Neural progenitor cell (in vitro differentiated cells): ENCODE data around the gene PBX1.

Experiments used
- EZH2phosphoT487 ChIP-seq: fragments of 200-600 bp; sonication (generic); IDR thresholded peaks from 2 replicates; pipeline ENCODE4 v1.6.1; 2017; ENCODE audit warnings: antibody characterized with exemption
- TF ChIP-seq, protein P1 (sequence below): fragments of 200-600 bp; sonication (generic); IDR thresholded peaks from 2 replicates; pipeline ENCODE4 v1.5.1; 2017; ENCODE audit warnings: antibody characterized with exemption, mild to moderate bottlenecking

DNA sequence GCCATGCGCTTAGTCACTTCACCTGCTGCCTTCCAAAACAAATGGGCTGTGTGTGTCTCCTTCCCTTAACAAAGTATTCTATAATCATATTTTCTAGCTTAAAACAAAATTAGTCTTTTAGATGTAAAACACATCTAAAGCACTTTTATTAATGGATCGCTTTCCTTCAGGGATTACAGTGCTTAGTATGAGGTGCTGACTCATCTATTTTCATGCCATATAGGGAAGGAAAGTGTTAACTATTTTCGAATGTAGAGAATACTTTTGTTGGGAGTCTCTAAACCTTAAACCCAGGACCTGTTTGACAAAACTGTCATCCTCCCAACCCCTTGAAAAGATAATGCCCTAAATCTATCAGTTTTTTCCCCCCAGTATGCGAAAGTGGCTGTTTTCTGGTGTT is 90.2 kb downstream of the PBX1 start:
- TF ChIP-seq, protein P1, sequence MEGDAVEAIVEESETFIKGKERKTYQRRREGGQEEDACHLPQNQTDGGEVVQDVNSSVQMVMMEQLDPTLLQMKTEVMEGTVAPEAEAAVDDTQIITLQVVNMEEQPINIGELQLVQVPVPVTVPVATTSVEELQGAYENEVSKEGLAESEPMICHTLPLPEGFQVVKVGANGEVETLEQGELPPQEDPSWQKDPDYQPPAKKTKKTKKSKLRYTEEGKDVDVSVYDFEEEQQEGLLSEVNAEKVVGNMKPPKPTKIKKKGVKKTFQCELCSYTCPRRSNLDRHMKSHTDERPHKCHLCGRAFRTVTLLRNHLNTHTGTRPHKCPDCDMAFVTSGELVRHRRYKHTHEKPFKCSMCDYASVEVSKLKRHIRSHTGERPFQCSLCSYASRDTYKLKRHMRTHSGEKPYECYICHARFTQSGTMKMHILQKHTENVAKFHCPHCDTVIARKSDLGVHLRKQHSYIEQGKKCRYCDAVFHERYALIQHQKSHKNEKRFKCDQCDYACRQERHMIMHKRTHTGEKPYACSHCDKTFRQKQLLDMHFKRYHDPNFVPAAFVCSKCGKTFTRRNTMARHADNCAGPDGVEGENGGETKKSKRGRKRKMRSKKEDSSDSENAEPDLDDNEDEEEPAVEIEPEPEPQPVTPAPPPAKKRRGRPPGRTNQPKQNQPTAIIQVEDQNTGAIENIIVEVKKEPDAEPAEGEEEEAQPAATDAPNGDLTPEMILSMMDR: no peak
- TF ChIP-seq EZH2phosphoT487: no peak
